HG03378 (cell line): ENCODE data around the gene STX4.
"Not testable (repeated sequence)": the region's sequence is repeated elsewhere in the genome, so short reads cannot be mapped to it uniquely, and the experiment has no call there.

Experiments used
- ATAC-seq: cut with Tn5 transposase; IDR thresholded peaks from one replicate; pipeline ENCODE4 v1.9.1; 2021; ENCODE audit warnings: mild to moderate bottlenecking, moderate library complexity; ENCODE audit not compliant: unreplicated experiment

STX4 gene

DNA sequence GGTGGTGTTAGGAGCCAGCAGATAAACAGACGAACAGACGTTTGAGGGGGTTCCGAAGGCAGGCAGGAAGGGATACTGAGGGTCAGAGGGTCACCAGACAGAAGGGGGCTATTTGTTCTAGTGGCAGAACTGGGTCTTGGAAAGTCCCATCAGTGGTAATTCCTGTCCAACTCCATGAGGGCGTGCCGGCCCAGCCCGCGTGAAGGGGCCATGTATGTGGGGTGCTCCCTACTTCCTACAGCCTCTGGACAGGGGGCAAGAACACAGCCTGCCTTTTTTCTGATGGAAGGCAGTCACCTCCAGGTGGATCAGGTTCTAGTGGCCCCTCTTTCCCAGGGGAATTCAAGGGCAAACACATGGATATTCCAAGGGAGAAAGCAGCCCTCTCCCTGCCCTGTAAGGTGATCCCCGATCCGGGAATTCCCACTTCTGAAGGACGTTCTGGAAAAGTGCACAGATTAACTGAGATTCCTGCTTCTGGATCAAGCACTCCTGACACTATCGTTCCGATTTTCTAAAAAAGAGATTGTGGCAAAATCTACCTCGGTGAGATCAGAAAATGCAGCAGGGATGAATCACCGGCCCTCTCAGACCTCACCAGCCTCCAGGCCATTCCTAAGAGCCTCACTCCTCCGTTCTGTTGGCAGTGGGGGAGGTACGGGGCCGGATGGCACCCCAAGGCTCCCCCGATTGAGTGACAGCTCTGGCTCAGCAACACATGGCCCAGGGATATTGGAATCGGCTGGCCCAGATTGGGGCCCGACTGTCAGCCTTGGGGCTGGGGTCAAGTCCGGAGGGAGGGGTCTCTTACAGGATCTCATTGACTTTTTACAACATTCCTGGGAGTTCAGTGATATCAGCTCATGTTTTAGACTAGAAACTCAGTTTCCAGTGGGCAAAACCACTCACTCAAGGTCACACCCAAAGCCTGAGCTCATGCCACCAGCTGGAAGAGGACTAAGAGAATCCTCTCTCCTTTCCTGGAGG, 35.3 kb upstream of the STX4 start:
- ATAC-seq, result no peak

DNA sequence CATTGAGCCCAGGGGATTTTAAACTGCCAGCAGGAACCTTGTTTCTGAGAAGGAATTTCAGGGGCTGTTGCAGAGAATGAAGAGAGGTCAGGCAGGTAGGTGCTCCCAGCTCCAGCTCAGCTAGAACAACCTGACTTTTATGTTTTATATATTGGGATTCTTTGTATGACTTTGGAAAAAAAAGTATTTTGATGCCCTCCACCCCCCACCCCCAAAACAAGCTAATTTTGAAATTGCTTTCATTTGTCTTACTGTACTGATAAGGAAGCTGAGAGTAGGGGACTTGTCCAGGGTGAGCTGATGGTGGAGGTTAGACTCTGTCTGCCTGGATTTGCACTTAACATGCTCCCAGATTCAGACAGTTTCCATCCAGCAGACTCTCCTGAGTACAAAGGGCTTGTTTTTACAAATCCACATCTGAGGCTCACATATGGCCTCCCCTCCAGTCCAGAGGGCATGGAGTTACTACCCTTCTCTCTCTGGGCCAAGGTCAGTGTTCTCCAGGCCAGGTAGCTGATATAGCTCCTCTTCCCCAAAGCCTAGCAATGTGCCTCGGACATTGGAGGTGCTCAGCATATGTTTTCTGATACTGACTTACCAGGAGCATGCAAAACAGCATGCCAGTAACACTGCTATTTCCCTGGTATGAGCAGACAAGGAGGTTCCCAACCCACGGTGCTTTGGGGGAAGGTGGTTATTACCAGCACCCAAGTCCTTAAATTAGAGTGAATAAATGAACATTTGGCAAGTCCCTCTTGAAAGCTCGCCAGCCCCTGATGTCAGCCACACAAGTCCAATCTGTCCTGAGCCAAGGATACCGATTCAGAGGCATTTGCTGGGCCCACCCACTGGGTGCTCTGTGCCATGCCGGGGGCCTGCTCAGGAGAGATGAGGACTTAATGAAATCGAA, 34.3 kb upstream of the STX4 start:
- no peak for ATAC-seq

- no peak for ATAC-seq
Measured at GRCh38 chr16:31000671-31001382, 32.5 kb upstream of the STX4 start.

DNA sequence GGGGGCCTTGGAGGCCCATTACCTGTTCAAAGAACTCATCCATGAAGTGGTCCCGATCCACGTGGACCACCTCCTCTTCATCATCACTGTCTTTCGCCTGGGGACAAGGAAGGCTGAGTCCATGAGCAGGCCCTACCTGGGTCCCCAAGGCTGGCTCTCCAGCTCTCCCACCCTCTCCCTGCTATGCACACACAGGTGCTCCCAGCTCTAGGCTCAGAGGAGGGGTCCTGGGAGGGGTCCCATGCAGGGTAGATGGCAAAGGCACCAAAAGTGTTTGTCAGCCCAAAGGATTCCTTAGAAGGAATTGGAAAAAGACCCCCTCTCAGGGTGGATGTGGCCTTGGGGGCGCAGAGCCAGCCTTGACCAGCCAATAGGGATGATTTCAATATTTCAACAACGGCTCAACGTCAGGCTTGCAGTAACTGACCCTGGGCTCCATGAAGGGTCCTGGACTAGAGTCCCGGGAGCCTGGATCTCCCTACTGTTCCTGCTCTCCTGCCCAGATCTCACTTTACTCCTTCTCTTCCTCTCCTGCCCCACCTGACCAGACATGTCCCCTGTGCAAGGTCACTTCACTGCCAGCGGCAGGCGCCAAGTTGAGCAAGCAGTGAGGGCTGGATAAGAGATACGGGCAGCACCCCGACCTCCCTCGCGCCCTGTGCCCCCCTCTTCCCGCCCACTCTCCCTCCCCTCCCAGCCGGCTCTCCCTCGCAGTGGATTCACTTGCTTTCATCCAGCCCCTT, 31.7 kb upstream of the STX4 start:
- ATAC-seq, result no peak

DNA sequence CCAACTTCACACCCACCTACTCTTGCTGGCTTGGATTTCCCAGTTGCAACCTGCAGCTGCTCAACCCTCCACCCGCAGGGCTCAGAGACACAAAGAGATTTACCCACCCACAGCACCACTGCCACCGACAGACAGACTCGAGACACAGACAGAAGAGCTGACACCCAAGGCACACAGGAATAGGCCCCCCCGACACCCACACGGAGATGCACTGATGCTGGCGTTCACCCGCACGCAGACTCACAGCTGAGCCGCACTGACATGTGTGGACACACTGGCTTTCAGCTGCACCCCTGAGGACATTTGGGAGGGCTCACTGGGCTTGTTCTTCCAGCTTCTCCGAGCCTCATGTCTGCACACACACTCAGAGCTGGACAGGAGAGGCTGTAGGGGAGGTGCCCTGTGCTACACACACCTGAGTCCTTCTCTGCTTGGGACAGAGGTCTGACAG, 31.1 kb upstream of the STX4 start:
- ATAC-seq, result no peak

DNA sequence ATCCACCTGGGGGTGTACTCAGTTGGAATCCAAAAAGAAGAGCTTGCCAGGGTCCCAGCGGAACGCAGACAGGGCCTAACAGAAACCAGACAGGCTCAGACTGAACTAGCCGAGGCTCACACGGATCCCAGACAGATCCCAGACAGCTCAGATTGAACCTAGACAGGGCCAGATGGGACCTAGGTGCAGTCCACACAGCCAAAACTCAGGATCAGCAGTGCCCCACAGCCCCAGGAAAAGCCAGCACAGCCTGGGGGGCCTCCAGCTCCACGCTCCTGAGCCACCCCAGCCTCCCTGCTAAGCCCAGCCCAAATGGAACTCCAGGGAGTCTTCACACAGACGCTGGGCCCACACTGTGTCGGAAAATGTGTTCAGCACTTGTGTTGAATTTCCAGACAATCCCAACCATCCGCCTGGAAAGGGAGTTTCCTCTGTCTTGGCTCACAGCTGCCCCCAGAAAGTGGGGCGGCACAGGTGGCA, 30.5 kb upstream of the STX4 start:
- no peak for ATAC-seq

DNA sequence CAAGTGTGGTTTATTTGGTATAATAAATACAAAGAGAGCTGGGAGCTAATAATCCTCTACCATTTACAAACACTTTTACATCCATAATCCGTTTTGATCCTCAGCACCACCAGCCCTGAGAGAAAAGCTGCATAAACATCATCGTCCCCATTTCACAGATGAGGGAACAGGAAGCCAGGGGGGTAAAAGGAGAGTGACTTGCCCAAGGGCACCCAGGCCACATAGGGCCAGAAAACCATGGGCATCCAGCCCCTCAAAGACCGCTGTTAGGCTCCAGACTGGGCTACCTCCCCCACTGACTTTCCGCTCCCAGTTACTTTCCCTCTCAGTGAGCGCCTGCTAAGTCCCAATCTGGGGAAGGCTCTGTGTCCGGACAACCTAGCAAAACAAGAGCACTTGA, 29.6 kb upstream of the STX4 start:
- ATAC-seq, result no peak

DNA sequence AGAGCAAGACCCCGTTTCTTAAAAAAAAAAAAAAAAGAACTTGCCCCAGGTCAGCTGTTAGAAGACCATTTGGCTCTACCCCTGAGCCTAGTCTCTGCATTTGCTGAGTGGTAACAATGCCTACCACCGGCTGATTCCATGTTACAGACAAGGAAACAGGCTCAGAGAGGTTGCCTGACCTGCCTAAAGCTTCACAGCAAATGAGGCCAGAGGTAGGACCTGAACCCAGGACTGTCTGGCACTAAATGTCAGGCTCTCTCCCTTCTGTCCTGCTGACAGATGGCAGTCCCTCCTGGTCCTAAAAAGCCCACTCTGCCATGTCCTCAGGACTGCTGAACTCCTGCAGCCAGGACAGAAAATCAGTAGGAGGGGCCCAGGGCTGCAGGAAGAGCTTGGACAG, 28.7 kb upstream of the STX4 start:
- no peak for ATAC-seq

DNA sequence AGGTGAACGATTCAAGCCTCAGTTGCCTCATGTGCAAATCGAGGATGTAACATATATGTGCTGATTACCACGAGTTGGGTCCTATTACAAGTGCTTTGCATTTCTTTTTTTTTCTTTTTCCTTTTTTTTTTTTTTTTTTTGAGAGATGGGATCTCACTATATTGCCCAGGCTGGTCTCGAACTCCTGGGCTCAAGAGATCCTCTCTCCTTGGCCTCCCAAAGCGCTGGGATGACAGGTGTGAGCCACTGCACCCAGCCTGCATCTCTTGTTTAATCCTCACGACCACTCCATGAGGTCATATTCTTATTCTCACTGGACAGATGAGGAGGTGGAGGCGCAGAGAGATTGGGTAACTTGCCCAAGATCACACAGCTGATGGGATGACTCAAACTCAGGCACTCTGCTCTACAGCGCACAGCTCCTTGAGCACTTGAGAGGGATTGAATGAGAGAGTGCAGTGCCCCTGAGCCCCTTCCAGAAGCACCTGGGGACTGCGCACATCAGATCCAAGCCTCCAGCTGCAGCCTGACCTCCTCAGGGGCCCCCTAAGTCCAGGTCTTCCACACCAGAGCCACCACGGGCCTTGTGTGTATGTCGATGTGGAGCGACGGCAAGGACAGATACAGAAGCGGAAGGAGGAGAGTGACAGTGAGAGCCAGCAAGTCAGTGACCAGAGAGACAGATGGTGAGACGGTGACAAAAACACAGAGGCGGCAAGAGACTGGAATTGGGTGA, 27.8 kb upstream of the STX4 start:
- ATAC-seq, result no peak

DNA sequence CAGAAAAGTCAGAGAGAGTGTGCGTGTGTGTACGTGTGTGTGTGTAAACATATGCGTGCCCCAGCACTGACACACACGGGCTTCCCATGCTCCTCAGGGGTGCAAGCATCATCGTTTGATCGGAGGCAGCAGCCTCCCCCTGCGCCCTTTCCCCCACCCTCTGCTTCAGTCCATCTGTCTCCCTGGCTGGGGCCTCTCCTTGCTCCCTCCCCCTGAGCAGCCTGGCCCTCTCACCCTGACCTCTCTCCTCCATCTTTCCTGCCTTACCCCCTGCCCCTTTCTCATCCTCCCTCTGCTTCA, 27.3 kb upstream of the STX4 start:
- ATAC-seq, result no peak

- no peak for ATAC-seq
Measured at GRCh38 chr16:31006589-31006988, 26.8 kb upstream of the STX4 start.

DNA sequence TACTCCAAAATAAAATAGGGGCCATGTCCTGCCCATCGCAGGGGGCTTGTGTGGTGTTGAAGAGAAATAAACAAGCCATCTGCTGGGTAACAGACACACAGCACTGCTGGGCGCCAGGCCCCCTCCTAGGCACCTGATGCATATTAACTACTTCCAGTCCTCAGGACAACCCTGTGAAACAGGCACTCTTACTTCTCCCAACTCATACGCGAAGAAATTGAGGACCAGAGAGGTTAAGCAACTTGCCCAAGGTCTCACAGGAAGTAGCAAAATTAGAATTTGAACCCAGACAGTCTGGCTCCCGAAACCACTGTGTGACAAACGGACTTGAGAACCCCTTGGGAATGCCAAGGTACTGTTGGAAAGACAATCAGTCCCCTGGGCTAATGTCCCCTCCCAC, 25.7 kb upstream of the STX4 start:
- ATAC-seq, result no peak

DNA sequence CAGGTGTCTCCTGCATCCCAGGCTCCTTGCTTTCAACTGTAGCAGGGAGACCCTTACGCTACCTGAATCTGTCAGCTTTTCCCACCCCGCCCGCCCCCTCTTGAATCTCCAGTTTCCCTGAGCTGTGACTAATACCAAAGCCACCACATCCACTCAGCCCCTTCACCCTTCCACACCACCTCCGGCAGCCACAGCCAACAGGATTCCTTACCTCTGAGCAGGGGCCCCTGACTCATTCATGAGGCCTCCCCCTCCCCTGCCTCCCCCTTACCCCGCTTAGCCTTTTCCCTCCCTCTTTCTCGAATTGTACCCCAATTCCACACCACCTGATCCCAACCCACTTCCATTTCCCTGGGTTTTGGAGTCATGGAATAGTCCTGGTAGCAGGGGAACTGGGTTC, 25.2 kb upstream of the STX4 start:
- no peak for ATAC-seq

DNA sequence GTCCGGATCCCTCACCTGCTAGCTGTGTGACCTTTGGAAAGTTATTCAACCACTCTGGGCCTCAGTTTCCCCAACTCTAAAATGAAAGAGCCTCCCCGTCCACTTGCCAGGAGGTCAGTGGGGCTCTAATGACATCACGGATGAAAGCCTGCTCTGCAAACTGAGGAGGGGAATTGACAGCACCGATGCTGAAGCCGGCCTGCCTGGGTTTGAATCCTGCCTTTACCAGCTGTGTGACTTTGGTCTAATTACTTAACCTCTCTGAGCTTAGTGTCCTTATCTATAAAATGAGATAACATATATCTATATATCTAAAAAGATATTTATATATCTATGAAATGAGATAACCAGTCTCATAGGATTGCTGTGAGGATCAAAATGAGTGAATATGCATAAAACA, 24.8 kb upstream of the STX4 start:
- ATAC-seq, result no peak

DNA sequence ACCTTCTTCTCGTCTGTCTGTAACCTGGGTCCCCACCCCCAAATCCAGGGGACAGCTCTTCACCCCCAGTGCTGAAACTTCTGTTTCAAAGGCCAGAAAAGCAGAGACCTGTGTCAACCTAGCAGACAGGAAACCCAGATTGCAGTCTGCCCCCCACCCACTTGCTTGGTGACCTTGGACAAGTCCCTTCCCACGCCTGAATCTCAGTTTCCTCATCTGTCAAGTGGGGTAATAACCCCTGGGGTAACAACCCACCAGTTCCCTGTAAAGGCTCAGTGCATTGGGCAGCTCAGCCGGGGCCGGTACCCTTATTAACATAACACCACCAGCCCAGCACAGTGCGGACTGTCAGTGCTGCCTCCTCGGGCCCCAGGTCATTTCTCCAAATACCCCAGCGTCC, 24.2 kb upstream of the STX4 start:
- ATAC-seq, result no peak

- no peak for ATAC-seq
Measured at GRCh38 chr16:31009894-31010584, 23.3 kb upstream of the STX4 start.

- ATAC-seq, result no peak
Measured at GRCh38 chr16:31010585-31011325, 22.6 kb upstream of the STX4 start, which contains the start of gene STX1B. TSS of gene STX1B (minus strand) at chr16:31010638. CDS start at chr16:31010396, 242 bp downstream.

DNA sequence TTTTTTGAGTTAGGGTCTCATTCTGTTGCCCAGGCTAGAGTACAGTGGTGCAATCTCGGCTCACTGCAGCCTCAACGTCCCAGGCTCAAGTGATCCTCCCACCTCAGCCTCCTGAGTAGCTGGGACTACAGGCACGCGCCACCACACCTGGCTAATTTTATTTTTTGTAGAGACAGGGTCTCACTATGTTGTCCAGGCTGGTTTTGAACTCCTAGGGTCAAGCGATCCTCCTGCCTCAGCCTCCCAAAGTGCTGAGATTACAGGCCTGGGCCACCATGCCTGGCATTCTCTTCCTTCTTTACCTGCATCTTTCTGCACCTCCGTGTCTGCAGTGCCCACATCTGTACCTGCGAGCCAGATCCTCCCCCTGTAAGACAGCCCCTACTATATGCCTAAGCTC, 21.5 kb upstream of the STX4 start:
- ATAC-seq, result not testable (repeated sequence)
